HepG2 (cell line): ENCODE measurements around the gene ZNF665. TPM values are rescaled to one million over a fixed set of nuclear protein-coding genes. Genes with fewer than 3 reads are reported as not detected.

Source experiments
- CTCF ChIP-seq: sonication (generic); formaldehyde crosslinking; IDR thresholded peaks from 2 replicates; pipeline ENCODE4 v1.5.0; 2020; ENCODE audit warnings: mild to moderate bottlenecking, missing genetic modification reagents, moderate library complexity
- FOXJ3 ChIP-seq: sonication (generic); formaldehyde crosslinking; IDR thresholded peaks from 2 replicates; pipeline ENCODE4 v1.4.0; 2020; ENCODE audit warnings: missing genetic modification reagents, mild to moderate bottlenecking, borderline replicate concordance
- FOXP1 ChIP-seq, 2 experiments: fragments of 450-650 bp in 1 of 2; IDR thresholded peaks; 2 replicates each; pipeline ENCODE4 v1.6.1; 2017 to 2018; ENCODE audit warnings: antibody characterized with exemption in 1 of 2
- MEIS2 ChIP-seq: sonication (generic); formaldehyde crosslinking; IDR thresholded peaks from 2 replicates; pipeline ENCODE4 v1.9.0; 2021; ENCODE audit warnings: mild to moderate bottlenecking, missing genetic modification reagents
- ZNF224 ChIP-seq: sonication (generic); formaldehyde crosslinking; IDR thresholded peaks from 2 replicates; pipeline ENCODE4 v1.5.0; 2020; ENCODE audit warnings: mild to moderate bottlenecking, missing genetic modification reagents
- ZNF280D ChIP-seq: sonication (generic); formaldehyde crosslinking; IDR thresholded peaks from 2 replicates; pipeline ENCODE4 v1.5.1; 2020; ENCODE audit warnings: mild to moderate bottlenecking, missing genetic modification reagents
- ZNF44 ChIP-seq: sonication (generic); formaldehyde crosslinking; IDR thresholded peaks from 2 replicates; pipeline ENCODE4 v1.5.1; 2020; ENCODE audit warnings: mild to moderate bottlenecking, missing genetic modification reagents
- ZNF703 ChIP-seq: sonication (generic); formaldehyde crosslinking; IDR thresholded peaks from 2 replicates; pipeline ENCODE4 v1.5.1; 2020; ENCODE audit warnings: missing genetic modification reagents, mild to moderate bottlenecking, moderate library complexity, borderline replicate concordance
- ZNF746 ChIP-seq: sonication (generic); formaldehyde crosslinking; IDR thresholded peaks from 2 replicates; pipeline ENCODE4 v1.8.0; 2022; ENCODE audit warnings: mild to moderate bottlenecking, missing genetic modification reagents
- ZZZ3 ChIP-seq: sonication (generic); formaldehyde crosslinking; IDR thresholded peaks from 2 replicates; pipeline ENCODE4 v1.4.0; 2020; ENCODE audit warnings: missing genetic modification reagents, mild to moderate bottlenecking, borderline replicate concordance
- polyA plus RNA-seq, 8 experiments: library from polyadenylated mRNA; depleted of rRNA in 3 of 8; stranded (reverse) in 7 of 8; unstranded in 1 of 8; fragments of >200 nt; fragmentation: Illumina TruSeq in 4 of 8; extraction: Trizol in 4 of 8; gene quantifications; 2 replicates each; pipeline versions ENCODE4 v1.2.1 to v1.2.3, GENCODE V29; 2011 to 2016; ENCODE audit warnings: low read depth in 4 of 8, missing spikeins in 1 of 8, mixed read lengths in 1 of 8; ENCODE audit not compliant: insufficient read depth in 1 of 8
- total RNA-seq, 5 experiments: library from RNA; depleted of rRNA; stranded (reverse); fragments of >200 nt; fragmentation: Illumina TruSeq; extraction: Trizol; gene quantifications; 2 replicates each; pipeline ENCODE4 v1.2.3, GENCODE V29; 2016; ENCODE audit warnings: low read depth in 1 of 5
- TF ChIP-seq, protein P1 (sequence below): sonication (generic); formaldehyde crosslinking; IDR thresholded peaks from 2 replicates; pipeline ENCODE4 v1.8.1; 2023; ENCODE audit warnings: missing genetic modification reagents, inconsistent platforms, borderline replicate concordance
- TF ChIP-seq, protein P2 (sequence below): sonication (generic); formaldehyde crosslinking; IDR thresholded peaks from 2 replicates; pipeline ENCODE4 v1.8.0; 2022; ENCODE audit warnings: mild to moderate bottlenecking, missing genetic modification reagents, moderate library complexity

Gene ZNF665
- total and polyA plus RNA-seq, 2 of the 13 experiments (the other 11 are each of a cell fraction or from before 2014, with no cell fraction given), result 0.45 to 0.49 TPM

- TF ChIP-seq ZNF703 (CRISPR knock-in tag) (no peak), ZNF224 (CRISPR knock-in tag) (no peak), ZNF44 (CRISPR knock-in tag) (no peak), FOXP1 (IDR thresholded peaks at IDR 0.05) (no peak), FOXP1 (CRISPR knock-in tag; IDR thresholded peaks at IDR 0.05) (no peak), FOXJ3 (CRISPR knock-in tag) (no peak), ZNF280D (CRISPR knock-in tag) (no peak), MEIS2 (CRISPR knock-in tag) (no peak), CTCF (no peak), ZZZ3 (CRISPR knock-in tag) (no peak), ZNF746 (CRISPR knock-in tag) (no peak)
- TF ChIP-seq, protein P1, sequence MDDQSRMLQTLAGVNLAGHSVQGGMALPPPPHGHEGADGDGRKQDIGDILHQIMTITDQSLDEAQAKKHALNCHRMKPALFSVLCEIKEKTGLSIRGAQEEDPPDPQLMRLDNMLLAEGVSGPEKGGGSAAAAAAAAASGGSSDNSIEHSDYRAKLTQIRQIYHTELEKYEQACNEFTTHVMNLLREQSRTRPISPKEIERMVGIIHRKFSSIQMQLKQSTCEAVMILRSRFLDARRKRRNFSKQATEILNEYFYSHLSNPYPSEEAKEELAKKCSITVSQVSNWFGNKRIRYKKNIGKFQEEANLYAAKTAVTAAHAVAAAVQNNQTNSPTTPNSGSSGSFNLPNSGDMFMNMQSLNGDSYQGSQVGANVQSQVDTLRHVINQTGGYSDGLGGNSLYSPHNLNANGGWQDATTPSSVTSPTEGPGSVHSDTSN, result no peak
- TF ChIP-seq, protein P2, sequence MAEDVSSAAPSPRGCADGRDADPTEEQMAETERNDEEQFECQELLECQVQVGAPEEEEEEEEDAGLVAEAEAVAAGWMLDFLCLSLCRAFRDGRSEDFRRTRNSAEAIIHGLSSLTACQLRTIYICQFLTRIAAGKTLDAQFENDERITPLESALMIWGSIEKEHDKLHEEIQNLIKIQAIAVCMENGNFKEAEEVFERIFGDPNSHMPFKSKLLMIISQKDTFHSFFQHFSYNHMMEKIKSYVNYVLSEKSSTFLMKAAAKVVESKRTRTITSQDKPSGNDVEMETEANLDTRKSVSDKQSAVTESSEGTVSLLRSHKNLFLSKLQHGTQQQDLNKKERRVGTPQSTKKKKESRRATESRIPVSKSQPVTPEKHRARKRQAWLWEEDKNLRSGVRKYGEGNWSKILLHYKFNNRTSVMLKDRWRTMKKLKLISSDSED (CRISPR knock-in tag), result no peak
Measured at GRCh38 chr19:53157626-53158025, 35.5 kb downstream of the ZNF665 start (continued).
